ENCODE measurements around the gene DHRS4L2.

DNA sequence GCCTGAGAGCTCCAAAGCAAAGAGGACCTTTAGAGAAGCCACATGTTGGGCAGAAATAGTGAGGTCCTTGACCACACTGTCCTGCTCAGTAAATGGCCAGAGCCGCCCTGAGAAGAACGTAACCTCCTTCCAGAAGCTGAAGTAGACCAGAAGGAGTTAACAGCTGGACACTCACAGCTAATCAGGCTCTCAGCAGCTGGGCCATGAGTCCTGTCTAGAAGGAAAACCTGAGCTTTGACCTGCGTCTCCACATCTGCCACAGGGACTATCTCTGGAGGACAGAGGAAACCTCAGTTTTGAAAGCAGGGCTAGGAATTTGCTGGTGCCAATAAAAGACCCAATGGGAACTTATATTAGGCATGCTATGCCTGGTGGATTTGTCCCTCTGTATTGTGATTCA lies 47.5 kb upstream of the DHRS4L2 start:
- TF ChIP-seq, protein P1, sequence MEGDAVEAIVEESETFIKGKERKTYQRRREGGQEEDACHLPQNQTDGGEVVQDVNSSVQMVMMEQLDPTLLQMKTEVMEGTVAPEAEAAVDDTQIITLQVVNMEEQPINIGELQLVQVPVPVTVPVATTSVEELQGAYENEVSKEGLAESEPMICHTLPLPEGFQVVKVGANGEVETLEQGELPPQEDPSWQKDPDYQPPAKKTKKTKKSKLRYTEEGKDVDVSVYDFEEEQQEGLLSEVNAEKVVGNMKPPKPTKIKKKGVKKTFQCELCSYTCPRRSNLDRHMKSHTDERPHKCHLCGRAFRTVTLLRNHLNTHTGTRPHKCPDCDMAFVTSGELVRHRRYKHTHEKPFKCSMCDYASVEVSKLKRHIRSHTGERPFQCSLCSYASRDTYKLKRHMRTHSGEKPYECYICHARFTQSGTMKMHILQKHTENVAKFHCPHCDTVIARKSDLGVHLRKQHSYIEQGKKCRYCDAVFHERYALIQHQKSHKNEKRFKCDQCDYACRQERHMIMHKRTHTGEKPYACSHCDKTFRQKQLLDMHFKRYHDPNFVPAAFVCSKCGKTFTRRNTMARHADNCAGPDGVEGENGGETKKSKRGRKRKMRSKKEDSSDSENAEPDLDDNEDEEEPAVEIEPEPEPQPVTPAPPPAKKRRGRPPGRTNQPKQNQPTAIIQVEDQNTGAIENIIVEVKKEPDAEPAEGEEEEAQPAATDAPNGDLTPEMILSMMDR (IDR thresholded peaks at IDR 0.05; ENCODE audit: low read depth, low read length), result no peak
- no peak for TF ChIP-seq EZH2phosphoT487 (IDR thresholded peaks at IDR 0.05; ENCODE audit: low read depth)

All from OCI-LY3 (cell line).